Trophoblast cell (in vitro differentiated cells and primary cell): ENCODE measurements around the gene CT45A1.
"Not testable (repeated sequence)": the region's sequence is repeated elsewhere in the genome, so short reads cannot be mapped to it uniquely, and the experiment has no call there.

Source experiments
- DNase-seq, 2 donors: peaks; one replicate each; pipeline ENCODE4 v3.0.0-alpha.2; 2016
- H2AFZ ChIP-seq: 2 replicates; pipeline ENCODE4 v1.6.1; 2013; ENCODE audit warnings: low read length, moderate library complexity, mild to moderate bottlenecking; ENCODE audit not compliant: insufficient read depth, poor library complexity
- H2AK5ac ChIP-seq: 2 replicates; pipeline ENCODE4 v1.6.1; 2013; ENCODE audit warnings: mild to moderate bottlenecking, low read length
- H2BK120ac ChIP-seq: 2 replicates; pipeline ENCODE4 v1.6.1; 2013; ENCODE audit warnings: low read length, mild to moderate bottlenecking, moderate library complexity; ENCODE audit not compliant: insufficient read depth, poor library complexity
- H2BK12ac ChIP-seq: 2 replicates; pipeline ENCODE4 v1.6.1; 2013; ENCODE audit warnings: mild to moderate bottlenecking, low read length, moderate library complexity
- H2BK5ac ChIP-seq: 2 replicates; pipeline ENCODE4 v1.6.1; 2013; ENCODE audit warnings: low read length, low read depth, moderate library complexity, mild to moderate bottlenecking; ENCODE audit not compliant: poor library complexity
- H3K14ac ChIP-seq: 2 replicates; pipeline ENCODE4 v1.6.1; 2013; ENCODE audit warnings: mild to moderate bottlenecking, low read length
- H3K18ac ChIP-seq: 2 replicates; pipeline ENCODE4 v1.6.1; 2013; ENCODE audit warnings: mild to moderate bottlenecking, low read length
- H3K23ac ChIP-seq: 2 replicates; pipeline ENCODE4 v1.6.1; 2013; ENCODE audit warnings: low read length
- H3K27ac ChIP-seq: 2 replicates; pipeline ENCODE4 v1.5.1; 2013; ENCODE audit warnings: low read depth, mild to moderate bottlenecking, inconsistent platforms, low read length, moderate library complexity
- H3K27me3 ChIP-seq: 2 replicates; pipeline ENCODE4 v1.6.1; 2013; ENCODE audit warnings: inconsistent platforms, mild to moderate bottlenecking, low read length, moderate library complexity; ENCODE audit not compliant: insufficient read depth
- H3K36me3 ChIP-seq, 2 experiments: 1 replicate in 1 of 2; 2 replicates in 1 of 2; pipeline ENCODE4 v1.6.1; 2013; ENCODE audit warnings: low read length in 2 of 2, mild to moderate bottlenecking in 2 of 2, moderate library complexity in 1 of 2; ENCODE audit not compliant: insufficient read depth in 2 of 2, control insufficient read depth in 1 of 2
- H3K4ac ChIP-seq: 2 replicates; pipeline ENCODE4 v1.6.1; 2013; ENCODE audit warnings: low read depth, mild to moderate bottlenecking, low read length, moderate library complexity
- H3K4me1 ChIP-seq, 2 experiments: 1 replicate in 1 of 2; 2 replicates in 1 of 2; pipeline ENCODE4 v1.6.1; 2013; ENCODE audit warnings: low read length in 2 of 2, mild to moderate bottlenecking in 2 of 2, moderate library complexity in 1 of 2; ENCODE audit not compliant: insufficient read depth in 2 of 2, control insufficient read depth in 1 of 2
- H3K4me2 ChIP-seq: 2 replicates; pipeline ENCODE4 v1.6.1; 2013; ENCODE audit warnings: inconsistent platforms, mild to moderate bottlenecking, low read length, moderate library complexity
- H3K4me3 ChIP-seq: 2 replicates; pipeline ENCODE4 v1.5.1; 2013; ENCODE audit warnings: mild to moderate bottlenecking, low read depth, low read length, inconsistent platforms
- H3K79me1 ChIP-seq: one replicate; pipeline ENCODE4 v1.6.1; 2013; ENCODE audit warnings: low read length
- H3K79me2 ChIP-seq: 2 replicates; pipeline ENCODE4 v1.6.1; 2013; ENCODE audit warnings: low read length, mild to moderate bottlenecking; ENCODE audit not compliant: control insufficient read depth, insufficient read depth, poor library complexity
- H3K9ac ChIP-seq: 2 replicates; pipeline ENCODE4 v1.6.1; 2013; ENCODE audit warnings: mild to moderate bottlenecking, low read length
- H3K9me3 ChIP-seq: 2 replicates; pipeline ENCODE4 v1.6.1; 2013; ENCODE audit warnings: low read depth, mild to moderate bottlenecking, control low read depth, inconsistent platforms, low read length; ENCODE audit not compliant: insufficient read depth
- H4K12ac ChIP-seq: 2 replicates; pipeline ENCODE4 v1.6.1; 2013; ENCODE audit warnings: low read depth, mild to moderate bottlenecking, low read length, moderate library complexity
- H4K8ac ChIP-seq: 2 replicates; pipeline ENCODE4 v1.6.1; 2013; ENCODE audit warnings: low read depth, mild to moderate bottlenecking, low read length, moderate library complexity
- H4K91ac ChIP-seq: one replicate; pipeline ENCODE4 v1.6.1; 2013; ENCODE audit warnings: low read depth, mild to moderate bottlenecking, low read length, moderate library complexity
- WGBS: extraction: QIAGEN DNeasy Blood & Tissue Kit; methylation state at CpG from one replicate; pipeline ENCODE4 v1.1.7; 2013; ENCODE audit warnings: missing lambda C conversion rate; ENCODE audit not compliant: insufficient read length, insufficient coverage; ENCODE audit errors: extremely low coverage; 5-methylcytosine and 5-hydroxymethylcytosine counted together

CT45A1 gene

DNA sequence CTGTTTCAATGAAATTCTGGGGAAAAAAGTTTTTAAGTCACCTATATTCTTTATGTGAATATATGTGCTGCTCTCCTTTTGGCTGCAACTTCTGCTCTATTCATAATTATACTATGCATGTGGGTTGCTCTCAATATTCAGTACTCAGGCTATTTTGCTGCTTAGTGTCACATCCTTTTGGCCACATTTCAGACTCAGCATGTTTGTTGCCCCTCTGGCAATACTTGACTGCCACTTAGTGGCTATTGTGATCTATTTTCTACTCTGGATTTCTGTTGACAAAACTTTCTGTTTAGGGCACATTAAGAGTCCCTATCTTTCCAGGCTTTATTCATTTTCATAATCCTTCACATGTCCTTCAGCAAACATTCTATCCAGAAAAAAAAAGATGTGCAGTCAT, 15.8 kb upstream of the CT45A1 start:
- Histone ChIP-seq H3K79me1 (no peaks in the 10 kb centered on the region), H4K8ac (no peak overlapping the region), H3K79me2 (no peaks in the 10 kb centered on the region), H2BK120ac (no peak overlapping the region), H4K12ac (no peak overlapping the region), H2AK5ac (no peak overlapping the region), H3K9ac (no peak overlapping the region), H3K27me3 (no peaks in the 10 kb centered on the region), H3K4me2 (no peak overlapping the region), H3K27ac (no peak overlapping the region), H4K91ac (no peak overlapping the region), H3K9me3 (peaks cover 9% of the 10 kb centered on the region), H3K18ac (no peak overlapping the region), H2BK5ac (no peak overlapping the region), H3K4ac (no peak overlapping the region), H3K14ac (no peak overlapping the region), H2AFZ (no peak overlapping the region), H3K36me3 (no peaks in the 10 kb centered on the region), H3K23ac (no peak overlapping the region), H3K4me1 (no peaks in the 10 kb centered on the region), H2BK12ac (no peak overlapping the region), H3K4me3 (no peak overlapping the region)
- DNase-seq = no peak

- Histone ChIP-seq H3K14ac (no peak overlapping the region), H3K18ac (no peak overlapping the region), H3K9me3 (no peaks in the 10 kb centered on the region), H4K12ac (no peak overlapping the region), H3K27ac (no peak overlapping the region), H2BK120ac (no peak overlapping the region), H2BK12ac (no peak overlapping the region), H4K8ac (no peak overlapping the region), H2AFZ (no peak overlapping the region), H2BK5ac (no peak overlapping the region), H3K23ac (no peak overlapping the region), H3K9ac (no peak overlapping the region), H2AK5ac (no peak overlapping the region), H3K4me3 (no peak overlapping the region), H4K91ac (no peak overlapping the region), H3K36me3 (no peaks in the 10 kb centered on the region), H3K4me2 (no peak overlapping the region), H3K4ac (no peak overlapping the region), H3K79me1 (no peaks in the 10 kb centered on the region), H3K79me2 (no peaks in the 10 kb centered on the region), H3K27me3 (no peaks in the 10 kb centered on the region), H3K4me1 (no peaks in the 10 kb centered on the region)
- DNase-seq = no peak
These were observed 14.5 kb upstream of the CT45A1 start for GRCh38 chrX:135698924-135699323.

DNA sequence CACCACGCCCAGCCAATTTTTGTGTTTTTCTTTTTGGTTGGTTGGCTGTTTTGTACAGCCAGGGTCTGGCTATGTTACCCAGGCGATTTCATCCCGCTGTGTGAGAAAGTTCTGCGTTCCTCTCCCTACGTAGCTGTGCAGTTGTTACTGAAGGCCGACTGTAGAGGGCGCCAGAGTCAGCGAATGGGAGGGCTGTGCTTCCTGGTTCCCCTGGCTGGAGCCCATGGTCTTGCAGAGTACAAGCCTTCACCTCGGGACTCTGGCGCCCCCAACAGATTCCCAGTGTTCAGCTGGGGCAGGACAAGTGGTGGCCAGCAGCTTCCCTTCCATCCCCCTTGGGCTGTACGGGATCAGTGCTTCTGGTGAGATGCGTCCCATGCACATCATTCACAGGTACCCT, 5.6 kb upstream of the CT45A1 start:
- no peak overlapping the region for H3K27ac ChIP-seq
- no peak overlapping the region for H4K91ac ChIP-seq
- no peaks in the 10 kb centered on the region for H3K79me1 ChIP-seq
- H3K36me3 ChIP-seq = no peaks in the 10 kb centered on the region
- WGBS = no CpG with 5 or more reads among the region's 12 CpGs
- H3K9ac ChIP-seq = no peak overlapping the region
- no peak overlapping the region for H2BK12ac ChIP-seq
- H2BK5ac ChIP-seq = no peak overlapping the region
- no peaks in the 10 kb centered on the region for H3K4me1 ChIP-seq
- H2AK5ac ChIP-seq = no peak overlapping the region
- H2AFZ ChIP-seq = no peak overlapping the region
- H3K23ac ChIP-seq = no peak overlapping the region
- peak in 1 of 2 donors; percentile 20 for DNase-seq
- no peak overlapping the region for H3K4me2 ChIP-seq
- no peaks in the 10 kb centered on the region for H3K27me3 ChIP-seq
- H3K9me3 ChIP-seq = no peaks in the 10 kb centered on the region
- no peak overlapping the region for H4K8ac ChIP-seq
- no peak overlapping the region for H3K14ac ChIP-seq
- H3K4me3 ChIP-seq = no peak overlapping the region
- H3K18ac ChIP-seq = no peak overlapping the region
- H4K12ac ChIP-seq = no peak overlapping the region
- no peak overlapping the region for H3K4ac ChIP-seq
- no peak overlapping the region for H2BK120ac ChIP-seq
- H3K79me2 ChIP-seq = no peaks in the 10 kb centered on the region

- H4K8ac ChIP-seq = no peak overlapping the region
- no CpG with 5 or more reads among the region's 20 CpGs for WGBS
- H3K4me3 ChIP-seq = no peak overlapping the region
- no peak overlapping the region for H2AFZ ChIP-seq
- no peak overlapping the region for H3K27ac ChIP-seq
- no peaks in the 10 kb centered on the region for H3K79me2 ChIP-seq
- H2BK12ac ChIP-seq = no peak overlapping the region
- DNase-seq = no peak
- H3K4me1 ChIP-seq = no peaks in the 10 kb centered on the region
- no peak overlapping the region for H3K4ac ChIP-seq
- H3K27me3 ChIP-seq = no peaks in the 10 kb centered on the region
- H4K91ac ChIP-seq = no peak overlapping the region
- H3K9ac ChIP-seq = no peak overlapping the region
- no peak overlapping the region for H3K23ac ChIP-seq
- peaks cover 5% of the 10 kb centered on the region for H3K9me3 ChIP-seq
- no peak overlapping the region for H4K12ac ChIP-seq
- H2BK5ac ChIP-seq = no peak overlapping the region
- H2BK120ac ChIP-seq = no peak overlapping the region
- no peak overlapping the region for H3K14ac ChIP-seq
- H3K79me1 ChIP-seq = no peaks in the 10 kb centered on the region
- no peaks in the 10 kb centered on the region for H3K36me3 ChIP-seq
- H2AK5ac ChIP-seq = no peak overlapping the region
- H3K18ac ChIP-seq = no peak overlapping the region
- no peak overlapping the region for H3K4me2 ChIP-seq
These were observed 356 bp downstream of the CT45A1 start for GRCh38 chrX:135713795-135714194.

DNA sequence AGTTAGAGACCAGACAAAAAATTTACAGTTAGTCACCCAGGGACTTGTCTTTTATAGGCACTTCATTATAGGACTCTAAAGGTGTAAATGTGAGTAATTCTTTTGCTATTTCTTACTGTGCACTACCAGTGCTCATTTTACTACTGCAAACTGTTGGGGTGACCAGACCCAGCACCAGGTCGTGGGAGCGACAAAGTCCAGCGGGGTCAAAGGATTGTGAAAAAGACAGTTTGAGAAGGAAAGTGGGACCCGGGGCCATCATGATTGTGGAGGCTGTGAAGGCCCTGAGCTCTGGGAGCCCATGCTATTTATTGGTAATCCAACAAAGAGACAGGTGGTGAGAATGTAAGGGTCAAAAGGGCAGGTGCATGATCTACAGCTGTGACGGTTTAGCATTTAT, 21.2 kb downstream of the CT45A1 start:
- not testable (repeated sequence) for H3K4me1 ChIP-seq, H2BK5ac ChIP-seq, H3K79me1 ChIP-seq, H3K27ac ChIP-seq, H4K12ac ChIP-seq, H4K8ac ChIP-seq, H3K23ac ChIP-seq, H3K36me3 ChIP-seq, DNase-seq, H3K79me2 ChIP-seq, H3K18ac ChIP-seq, H3K4ac ChIP-seq, H3K4me2 ChIP-seq, H2AK5ac ChIP-seq, H3K4me3 ChIP-seq, H3K27me3 ChIP-seq, H2BK12ac ChIP-seq, H3K9ac ChIP-seq, H3K14ac ChIP-seq, H4K91ac ChIP-seq, H3K9me3 ChIP-seq, H2AFZ ChIP-seq, H2BK120ac ChIP-seq
- no CpG with 5 or more reads among the region's 5 CpGs for WGBS
